Body of pancreas (tissue), 4 donors: Measurements from ENCODE around the gene MAST4.

Source experiments
- POLR2A ChIP-seq, 3 donors: fragments of 450-650 bp; IDR thresholded peaks; one replicate each; pipeline ENCODE4 v1.6.1; 2016; ENCODE audit warnings: antibody characterized with exemption in 3 of 3, mild to moderate bottlenecking in 2 of 3
- TF ChIP-seq, protein P1 (sequence below), 7 experiments: fragments of 450-650 bp in 4 of 7; fragments of 200-600 bp in 3 of 7; sonication (generic) in 3 of 7; IDR thresholded peaks; one replicate each; pipeline ENCODE4 v1.5.1; 2016 to 2019; ENCODE audit warnings: antibody characterized with exemption in 7 of 7

DNA sequence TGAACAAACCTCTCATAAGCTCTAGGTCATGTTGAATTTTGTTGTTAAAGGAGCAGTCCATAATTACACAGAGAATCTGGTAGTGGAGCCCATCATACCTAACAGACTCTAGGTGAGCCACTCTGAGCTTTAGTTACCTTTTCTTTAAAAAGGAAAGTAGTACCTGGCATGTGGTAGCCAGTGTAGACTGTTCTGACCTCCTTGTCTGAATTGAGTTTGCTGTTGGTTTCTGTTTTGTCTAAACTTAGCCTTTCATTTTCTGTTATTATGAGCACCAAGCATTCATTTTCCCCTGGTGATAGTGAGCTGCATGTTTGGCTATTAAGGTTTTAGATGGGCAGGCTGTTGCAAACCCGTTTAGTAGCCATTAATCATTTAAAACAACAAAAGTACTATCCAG is 112.2 kb downstream of the MAST4 start:
- TF ChIP-seq, protein P1, sequence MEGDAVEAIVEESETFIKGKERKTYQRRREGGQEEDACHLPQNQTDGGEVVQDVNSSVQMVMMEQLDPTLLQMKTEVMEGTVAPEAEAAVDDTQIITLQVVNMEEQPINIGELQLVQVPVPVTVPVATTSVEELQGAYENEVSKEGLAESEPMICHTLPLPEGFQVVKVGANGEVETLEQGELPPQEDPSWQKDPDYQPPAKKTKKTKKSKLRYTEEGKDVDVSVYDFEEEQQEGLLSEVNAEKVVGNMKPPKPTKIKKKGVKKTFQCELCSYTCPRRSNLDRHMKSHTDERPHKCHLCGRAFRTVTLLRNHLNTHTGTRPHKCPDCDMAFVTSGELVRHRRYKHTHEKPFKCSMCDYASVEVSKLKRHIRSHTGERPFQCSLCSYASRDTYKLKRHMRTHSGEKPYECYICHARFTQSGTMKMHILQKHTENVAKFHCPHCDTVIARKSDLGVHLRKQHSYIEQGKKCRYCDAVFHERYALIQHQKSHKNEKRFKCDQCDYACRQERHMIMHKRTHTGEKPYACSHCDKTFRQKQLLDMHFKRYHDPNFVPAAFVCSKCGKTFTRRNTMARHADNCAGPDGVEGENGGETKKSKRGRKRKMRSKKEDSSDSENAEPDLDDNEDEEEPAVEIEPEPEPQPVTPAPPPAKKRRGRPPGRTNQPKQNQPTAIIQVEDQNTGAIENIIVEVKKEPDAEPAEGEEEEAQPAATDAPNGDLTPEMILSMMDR (IDR thresholded peaks at IDR 0.05): no peak
- TF ChIP-seq POLR2A (IDR thresholded peaks at IDR 0.05): no peak
